GM12892 (cell line): Measurements from ENCODE around the gene SERPINA10.

Source experiments
- POLR2A ChIP-seq: IDR thresholded peaks from 2 replicates; pipeline ENCODE4 v1.6.1; 2011; ENCODE audit warnings: low read depth, low read length, control low read depth
- POLR2AphosphoS5 ChIP-seq: IDR thresholded peaks from 2 replicates; pipeline ENCODE4 v1.6.1; 2011; ENCODE audit warnings: low read depth, low read length, control low read depth
- TAF1 ChIP-seq: IDR thresholded peaks from 2 replicates; pipeline ENCODE4 v1.6.1; 2011; ENCODE audit warnings: low read depth, mild to moderate bottlenecking, control low read depth, low read length, borderline replicate concordance

DNA sequence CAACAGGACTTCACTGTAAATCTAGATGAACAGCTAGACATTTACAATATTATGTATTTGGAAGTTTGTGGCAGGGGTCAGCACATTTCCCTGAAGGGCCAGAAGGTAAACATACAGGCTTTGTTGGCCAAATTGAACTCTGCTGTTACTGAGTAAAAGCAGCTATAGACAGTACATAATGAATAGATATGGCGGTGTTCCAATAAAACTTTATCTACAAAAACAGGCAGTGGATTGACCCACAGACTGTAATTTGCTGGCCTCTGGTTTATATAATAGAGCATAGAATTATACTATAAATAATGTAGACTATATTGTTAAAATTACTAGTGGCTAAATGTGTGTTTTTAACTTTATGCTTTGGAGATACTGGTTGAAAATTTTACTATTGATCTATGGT is 25.7 kb downstream of the SERPINA10 start:
- TF ChIP-seq POLR2AphosphoS5 (no peak), POLR2A (no peak), TAF1 (no peak)
